ENCODE measurements around the gene HDAC9.

GRCh38 chr7:18548534-18548933 is 53.0 kb downstream of the HDAC9 start:
- TF ChIP-seq, protein P1, sequence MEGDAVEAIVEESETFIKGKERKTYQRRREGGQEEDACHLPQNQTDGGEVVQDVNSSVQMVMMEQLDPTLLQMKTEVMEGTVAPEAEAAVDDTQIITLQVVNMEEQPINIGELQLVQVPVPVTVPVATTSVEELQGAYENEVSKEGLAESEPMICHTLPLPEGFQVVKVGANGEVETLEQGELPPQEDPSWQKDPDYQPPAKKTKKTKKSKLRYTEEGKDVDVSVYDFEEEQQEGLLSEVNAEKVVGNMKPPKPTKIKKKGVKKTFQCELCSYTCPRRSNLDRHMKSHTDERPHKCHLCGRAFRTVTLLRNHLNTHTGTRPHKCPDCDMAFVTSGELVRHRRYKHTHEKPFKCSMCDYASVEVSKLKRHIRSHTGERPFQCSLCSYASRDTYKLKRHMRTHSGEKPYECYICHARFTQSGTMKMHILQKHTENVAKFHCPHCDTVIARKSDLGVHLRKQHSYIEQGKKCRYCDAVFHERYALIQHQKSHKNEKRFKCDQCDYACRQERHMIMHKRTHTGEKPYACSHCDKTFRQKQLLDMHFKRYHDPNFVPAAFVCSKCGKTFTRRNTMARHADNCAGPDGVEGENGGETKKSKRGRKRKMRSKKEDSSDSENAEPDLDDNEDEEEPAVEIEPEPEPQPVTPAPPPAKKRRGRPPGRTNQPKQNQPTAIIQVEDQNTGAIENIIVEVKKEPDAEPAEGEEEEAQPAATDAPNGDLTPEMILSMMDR (IDR thresholded peaks at IDR 0.05): no peak
- TF ChIP-seq EZH2 (IDR thresholded peaks at IDR 0.05): no peak
